ENCODE results near the gene TSC22D2.

GRCh38 chr3:150454085-150454484, 46.0 kb downstream of the TSC22D2 start:
- no peak for TF ChIP-seq POLR2AphosphoS5 (IDR thresholded peaks at IDR 0.05; ENCODE audit: borderline replicate concordance, low read depth, low read length)
- no peak for TF ChIP-seq EZH2 (IDR thresholded peaks at IDR 0.05)
